PFSK-1 (cell line): ENCODE data around the gene CD37.

Source experiments
- FOXP2 ChIP-seq: optimal IDR thresholded peaks from 2 replicates; pipeline ENCODE3; 2011; ENCODE audit warnings: borderline replicate concordance, control low read depth, inconsistent platforms; ENCODE audit not compliant: insufficient read depth; ENCODE audit errors: extremely low read length, extremely low read depth
- POLR2AphosphoS5 ChIP-seq: IDR thresholded peaks from 2 replicates; pipeline ENCODE4 v1.6.1; 2012; ENCODE audit warnings: low read depth, mild to moderate bottlenecking, control low read depth, low read length, moderate library complexity
- SIN3A ChIP-seq: IDR thresholded peaks from 2 replicates; pipeline ENCODE4 v1.6.1; 2012; ENCODE audit warnings: mild to moderate bottlenecking, low read length, moderate library complexity, borderline replicate concordance; ENCODE audit not compliant: insufficient read depth
- TAF1 ChIP-seq: IDR thresholded peaks from 2 replicates; pipeline ENCODE4 v1.6.1; 2012; ENCODE audit warnings: low read length, control low read depth, borderline replicate concordance; ENCODE audit not compliant: insufficient read depth
- TF ChIP-seq, protein P1 (sequence below), 2 experiments: IDR thresholded peaks; 2 replicates each; pipeline versions ENCODE4 v1.6.1 to v1.8.0; 2011 to 2012; ENCODE audit warnings: low read depth in 2 of 2, low read length in 2 of 2, control low read depth in 1 of 2, inconsistent platforms in 1 of 2, mild to moderate bottlenecking in 1 of 2, moderate library complexity in 1 of 2; ENCODE audit not compliant: insufficient read depth in 1 of 2

CD37 gene

DNA sequence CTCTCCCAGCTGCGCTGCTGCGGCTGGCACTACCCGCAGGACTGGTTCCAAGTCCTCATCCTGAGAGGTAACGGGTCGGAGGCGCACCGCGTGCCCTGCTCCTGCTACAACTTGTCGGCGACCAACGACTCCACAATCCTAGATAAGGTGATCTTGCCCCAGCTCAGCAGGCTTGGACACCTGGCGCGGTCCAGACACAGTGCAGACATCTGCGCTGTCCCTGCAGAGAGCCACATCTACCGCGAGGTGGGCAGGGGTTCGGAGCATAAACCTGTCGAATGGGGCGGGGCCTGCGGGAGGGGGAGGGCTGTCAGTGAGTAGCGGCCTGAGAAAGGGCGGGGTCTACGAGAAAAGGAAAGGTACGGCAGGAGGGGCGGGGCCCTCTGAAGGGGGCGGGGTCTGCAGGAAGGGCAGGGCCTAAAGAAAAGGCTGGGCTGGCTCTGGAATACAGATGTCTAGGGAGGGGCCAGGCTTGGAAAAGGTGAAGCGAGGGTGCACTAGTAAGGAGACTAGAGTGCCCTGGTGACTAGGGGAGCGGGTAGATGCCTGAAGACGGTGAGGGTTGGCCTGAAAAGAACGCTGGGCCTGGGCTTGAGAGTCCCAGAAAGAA lies 3.6 kb downstream of the CD37 start:
- TF ChIP-seq SIN3A (no peak), FOXP2 (no peak), TAF1 (no peak), POLR2AphosphoS5 (no peak)
- TF ChIP-seq, protein P1, sequence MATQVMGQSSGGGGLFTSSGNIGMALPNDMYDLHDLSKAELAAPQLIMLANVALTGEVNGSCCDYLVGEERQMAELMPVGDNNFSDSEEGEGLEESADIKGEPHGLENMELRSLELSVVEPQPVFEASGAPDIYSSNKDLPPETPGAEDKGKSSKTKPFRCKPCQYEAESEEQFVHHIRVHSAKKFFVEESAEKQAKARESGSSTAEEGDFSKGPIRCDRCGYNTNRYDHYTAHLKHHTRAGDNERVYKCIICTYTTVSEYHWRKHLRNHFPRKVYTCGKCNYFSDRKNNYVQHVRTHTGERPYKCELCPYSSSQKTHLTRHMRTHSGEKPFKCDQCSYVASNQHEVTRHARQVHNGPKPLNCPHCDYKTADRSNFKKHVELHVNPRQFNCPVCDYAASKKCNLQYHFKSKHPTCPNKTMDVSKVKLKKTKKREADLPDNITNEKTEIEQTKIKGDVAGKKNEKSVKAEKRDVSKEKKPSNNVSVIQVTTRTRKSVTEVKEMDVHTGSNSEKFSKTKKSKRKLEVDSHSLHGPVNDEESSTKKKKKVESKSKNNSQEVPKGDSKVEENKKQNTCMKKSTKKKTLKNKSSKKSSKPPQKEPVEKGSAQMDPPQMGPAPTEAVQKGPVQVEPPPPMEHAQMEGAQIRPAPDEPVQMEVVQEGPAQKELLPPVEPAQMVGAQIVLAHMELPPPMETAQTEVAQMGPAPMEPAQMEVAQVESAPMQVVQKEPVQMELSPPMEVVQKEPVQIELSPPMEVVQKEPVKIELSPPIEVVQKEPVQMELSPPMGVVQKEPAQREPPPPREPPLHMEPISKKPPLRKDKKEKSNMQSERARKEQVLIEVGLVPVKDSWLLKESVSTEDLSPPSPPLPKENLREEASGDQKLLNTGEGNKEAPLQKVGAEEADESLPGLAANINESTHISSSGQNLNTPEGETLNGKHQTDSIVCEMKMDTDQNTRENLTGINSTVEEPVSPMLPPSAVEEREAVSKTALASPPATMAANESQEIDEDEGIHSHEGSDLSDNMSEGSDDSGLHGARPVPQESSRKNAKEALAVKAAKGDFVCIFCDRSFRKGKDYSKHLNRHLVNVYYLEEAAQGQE (IDR thresholded peaks at IDR 0.05; ENCODE audit: insufficient read depth in 1 of 2, low read depth in 2 of 2, low read length in 2 of 2): no peak

DNA sequence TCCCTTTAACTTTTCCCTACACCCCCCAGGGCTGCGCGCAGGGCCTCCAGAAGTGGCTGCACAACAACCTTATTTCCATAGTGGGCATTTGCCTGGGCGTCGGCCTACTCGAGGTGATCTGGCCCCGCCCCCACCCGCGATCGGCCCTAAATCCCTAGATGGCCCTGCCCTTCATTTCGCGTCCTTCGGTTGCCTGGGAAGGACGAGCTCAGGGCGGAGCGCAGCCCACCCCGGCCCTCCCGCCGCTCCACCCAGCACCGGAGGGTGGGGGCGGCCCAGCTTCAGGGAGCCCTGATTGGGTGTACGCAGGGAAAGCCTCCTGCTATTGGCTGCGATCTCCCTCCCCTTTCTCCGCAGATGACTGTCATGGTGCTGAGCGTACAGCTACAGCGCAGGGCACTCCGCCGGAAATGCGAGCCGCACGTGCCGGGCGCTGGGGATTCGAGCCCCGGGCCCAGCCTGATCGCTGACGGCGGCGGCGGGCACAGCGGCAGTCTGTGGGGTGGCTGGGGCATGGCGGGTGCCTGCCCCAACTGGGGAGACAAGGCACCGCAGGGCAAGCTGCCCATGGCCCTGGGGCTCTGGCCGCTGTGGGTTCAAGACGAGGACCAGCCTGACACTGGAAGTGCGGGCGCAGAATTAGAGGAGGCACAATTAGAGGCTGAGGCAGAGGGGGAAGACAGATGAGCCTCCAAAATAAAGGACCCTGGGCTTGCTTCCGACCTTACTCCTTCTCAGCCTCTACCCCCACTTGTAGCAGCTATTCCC lies 4.3 kb downstream of the CD37 start:
- TF ChIP-seq FOXP2 (no peak), POLR2AphosphoS5 (no peak), SIN3A (no peak)

DNA sequence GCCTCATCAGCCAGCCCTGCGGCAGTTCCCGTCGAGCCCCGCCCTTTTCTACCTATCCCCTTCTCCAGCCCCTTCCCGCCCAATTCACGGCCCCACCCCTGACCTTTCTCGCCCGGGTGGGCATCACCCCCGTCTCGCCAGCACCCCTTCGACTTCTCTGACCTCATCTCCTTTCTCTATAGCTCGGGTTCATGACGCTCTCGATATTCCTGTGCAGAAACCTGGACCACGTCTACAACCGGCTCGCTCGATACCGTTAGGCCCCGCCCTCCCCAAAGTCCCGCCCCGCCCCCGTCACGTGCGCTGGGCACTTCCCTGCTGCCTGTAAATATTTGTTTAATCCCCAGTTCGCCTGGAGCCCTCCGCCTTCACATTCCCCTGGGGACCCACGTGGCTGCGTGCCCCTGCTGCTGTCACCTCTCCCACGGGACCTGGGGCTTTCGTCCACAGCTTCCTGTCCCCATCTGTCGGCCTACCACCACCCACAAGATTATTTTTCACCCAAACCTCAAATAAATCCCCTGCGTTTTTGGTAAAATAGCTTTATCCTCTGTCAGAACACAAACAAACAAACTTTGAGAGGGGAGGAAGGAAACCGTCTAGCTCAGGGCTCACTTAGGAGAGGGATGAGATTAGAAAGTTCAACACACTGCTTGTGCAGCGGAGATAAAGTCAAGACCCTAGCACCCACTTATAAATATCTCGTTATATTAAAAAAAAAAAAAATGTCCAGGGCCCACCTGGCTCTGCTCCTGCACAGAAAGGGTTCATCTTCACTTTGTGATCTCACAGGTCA lies 5.1 kb downstream of the CD37 start:
- TF ChIP-seq FOXP2 (no peak), TAF1 (no peak), POLR2AphosphoS5 (no peak), SIN3A (no peak)
- TF ChIP-seq, protein P1 (IDR thresholded peaks at IDR 0.05; ENCODE audit: insufficient read depth in 1 of 2, low read depth in 2 of 2, low read length in 2 of 2): no peak

DNA sequence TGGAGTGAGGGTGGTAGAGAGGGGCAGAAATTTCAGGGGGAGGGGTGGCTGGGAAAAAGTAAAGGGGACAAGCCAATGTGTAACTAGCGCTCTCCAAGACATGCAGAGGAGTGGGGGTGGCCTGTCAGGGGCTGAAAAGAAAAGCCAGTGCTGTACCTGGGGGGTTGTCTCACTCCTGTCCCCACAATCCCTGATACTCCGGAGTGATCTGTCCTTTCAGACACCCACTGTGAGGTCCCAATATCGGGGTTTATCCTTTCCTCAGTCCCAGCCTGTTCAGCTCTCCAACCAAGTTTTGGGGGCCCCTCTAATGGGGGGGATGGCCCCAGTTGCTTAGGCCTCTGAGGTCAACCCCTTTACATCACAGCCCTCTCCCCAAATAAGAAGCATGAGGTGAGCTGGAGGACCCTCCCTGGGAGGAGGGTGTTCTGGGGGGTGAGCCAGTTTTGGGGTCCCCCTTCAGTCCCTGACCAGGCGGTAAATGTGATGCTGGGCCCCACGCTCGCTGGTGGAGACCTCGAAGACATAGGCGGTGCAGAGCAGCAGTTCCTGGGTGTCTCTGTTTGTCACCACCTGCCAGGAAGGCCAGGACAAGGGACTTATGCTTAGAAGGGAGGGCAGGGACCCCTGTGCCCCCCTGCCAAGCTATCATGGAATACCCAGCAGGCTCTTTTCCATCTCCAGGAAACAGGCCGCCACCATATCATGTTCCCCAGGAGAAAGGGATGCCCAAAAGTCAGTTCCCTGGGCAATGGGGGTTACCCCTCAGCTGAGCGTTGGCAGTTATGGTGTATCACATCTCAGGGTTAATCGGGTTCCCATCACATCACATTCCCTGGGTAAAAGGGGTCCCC lies 5.9 kb downstream of the CD37 start:
- TF ChIP-seq, protein P1 (IDR thresholded peaks at IDR 0.05; ENCODE audit: insufficient read depth in 1 of 2, low read depth in 2 of 2, low read length in 2 of 2): no peak
- no peak for TF ChIP-seq SIN3A
- TF ChIP-seq POLR2AphosphoS5: no peak
- no peak for TF ChIP-seq TAF1
- TF ChIP-seq FOXP2: no peak

DNA sequence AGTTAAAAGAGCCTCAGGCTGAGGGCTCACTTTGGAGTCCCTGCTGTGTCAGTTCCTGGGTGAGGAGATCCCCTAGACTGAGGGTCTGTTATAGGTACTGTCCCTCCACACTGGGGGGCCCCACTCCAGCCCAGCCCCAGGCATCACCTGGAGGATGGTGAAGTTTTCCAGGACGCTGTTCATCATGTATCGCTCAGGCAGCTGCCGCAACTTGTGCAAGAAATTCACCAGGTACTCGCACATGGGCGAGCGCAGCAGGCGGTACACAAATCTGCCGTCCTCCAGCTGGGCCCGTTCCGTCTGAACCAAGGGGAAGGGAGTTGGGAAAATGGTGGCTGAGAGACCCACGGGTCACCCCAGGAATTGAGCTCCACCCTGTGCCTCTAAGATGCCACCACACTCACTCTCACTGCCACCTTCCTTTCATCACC lies 7.1 kb downstream of the CD37 start:
- TF ChIP-seq POLR2AphosphoS5: no peak
